Umbilical cord (tissue), 2 donors: Measurements from ENCODE around the gene UBAC1. TPM values are rescaled to one million over a fixed set of nuclear protein-coding genes. Genes with fewer than 3 reads are reported as not detected.
A peak's percentile ranks its signal among the peaks of the same experiment; 100 is the strongest.

Experiments
- DNase-seq: peaks from one replicate; pipeline ENCODE4 v3.0.0-alpha.2; 2015; ENCODE audit warnings: low spot score
- total RNA-seq: library from RNA; depleted of rRNA; stranded (reverse); fragments of >200 nt; gene quantifications from one replicate; pipeline ENCODE4 v1.2.3, GENCODE V29; 2014; ENCODE audit warnings: low replicate concordance; ENCODE audit not compliant: insufficient read depth

The UBAC1 gene
- total RNA-seq, 1 donor from 2014 or later = 29.1 TPM

- DNase-seq = no peak
Measured at GRCh38 chr9:135993765-135994500, 32.8 kb upstream of the UBAC1 start.

DNA sequence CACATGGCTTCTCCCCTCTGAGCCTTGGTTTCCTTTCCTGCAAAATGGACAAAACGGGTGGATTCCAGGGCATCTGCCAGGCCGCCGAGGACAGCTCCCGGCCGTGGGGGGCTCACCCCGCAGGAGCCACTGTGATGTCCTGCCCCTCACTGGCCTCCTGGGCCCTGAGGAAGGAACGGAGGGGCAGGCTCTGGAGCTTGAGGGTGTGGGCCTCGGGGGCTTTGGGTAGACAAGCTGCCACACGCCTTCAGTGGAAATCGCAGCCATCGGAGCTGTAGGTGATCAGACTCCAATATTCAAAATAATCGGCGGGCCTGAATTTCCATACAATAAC is 32.2 kb upstream of the UBAC1 start:
- no peak for DNase-seq

DNA sequence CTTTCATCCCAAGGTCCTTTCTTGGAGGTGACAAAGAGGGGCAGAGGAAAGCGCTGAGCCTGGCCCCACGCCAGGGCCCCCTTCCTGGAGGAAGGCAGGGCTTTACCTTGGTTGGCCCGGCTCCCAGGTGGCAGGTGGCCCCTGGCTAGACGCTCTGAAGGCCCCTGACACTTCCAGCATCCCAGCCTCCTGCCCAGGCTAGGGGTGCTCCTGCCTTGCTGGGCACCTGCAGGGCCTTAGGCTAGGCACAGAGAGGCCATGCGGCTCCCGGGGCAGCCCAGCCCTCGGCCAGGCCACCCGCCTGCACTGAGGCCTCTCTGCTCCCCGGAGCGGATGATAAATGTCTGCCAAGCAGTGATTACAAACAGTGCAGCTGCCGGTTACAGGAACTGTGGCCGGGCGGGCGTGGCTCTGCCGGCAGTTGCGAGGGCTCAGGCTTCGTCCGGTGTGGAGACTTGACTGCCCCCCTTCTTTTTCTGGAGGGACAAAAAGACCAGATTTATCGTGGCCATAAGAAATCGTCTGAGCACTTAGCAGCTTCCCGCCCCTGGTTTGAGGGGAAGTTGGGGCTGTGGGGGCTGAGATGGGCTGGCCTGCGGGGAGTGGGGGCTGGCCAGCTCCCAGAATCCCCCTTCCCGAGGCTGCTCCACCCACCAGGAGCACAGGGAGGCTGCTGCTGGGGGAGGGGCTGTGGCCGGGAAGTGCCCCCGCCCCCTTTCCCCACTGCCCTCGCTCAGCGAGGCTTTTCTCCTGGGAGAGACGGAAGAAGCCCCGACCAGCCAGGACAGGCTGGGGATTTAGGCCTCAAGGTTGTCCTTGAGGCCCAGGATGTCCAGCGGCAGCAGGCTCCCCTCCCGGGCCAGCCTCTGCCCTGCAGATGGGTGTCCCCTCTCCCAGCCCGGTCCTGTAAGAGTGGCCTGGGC is 31.6 kb upstream of the UBAC1 start:
- peak; percentile 95 for DNase-seq

- no peak for DNase-seq
Measured at GRCh38 chr9:135991771-135992170, 30.6 kb upstream of the UBAC1 start.

DNA sequence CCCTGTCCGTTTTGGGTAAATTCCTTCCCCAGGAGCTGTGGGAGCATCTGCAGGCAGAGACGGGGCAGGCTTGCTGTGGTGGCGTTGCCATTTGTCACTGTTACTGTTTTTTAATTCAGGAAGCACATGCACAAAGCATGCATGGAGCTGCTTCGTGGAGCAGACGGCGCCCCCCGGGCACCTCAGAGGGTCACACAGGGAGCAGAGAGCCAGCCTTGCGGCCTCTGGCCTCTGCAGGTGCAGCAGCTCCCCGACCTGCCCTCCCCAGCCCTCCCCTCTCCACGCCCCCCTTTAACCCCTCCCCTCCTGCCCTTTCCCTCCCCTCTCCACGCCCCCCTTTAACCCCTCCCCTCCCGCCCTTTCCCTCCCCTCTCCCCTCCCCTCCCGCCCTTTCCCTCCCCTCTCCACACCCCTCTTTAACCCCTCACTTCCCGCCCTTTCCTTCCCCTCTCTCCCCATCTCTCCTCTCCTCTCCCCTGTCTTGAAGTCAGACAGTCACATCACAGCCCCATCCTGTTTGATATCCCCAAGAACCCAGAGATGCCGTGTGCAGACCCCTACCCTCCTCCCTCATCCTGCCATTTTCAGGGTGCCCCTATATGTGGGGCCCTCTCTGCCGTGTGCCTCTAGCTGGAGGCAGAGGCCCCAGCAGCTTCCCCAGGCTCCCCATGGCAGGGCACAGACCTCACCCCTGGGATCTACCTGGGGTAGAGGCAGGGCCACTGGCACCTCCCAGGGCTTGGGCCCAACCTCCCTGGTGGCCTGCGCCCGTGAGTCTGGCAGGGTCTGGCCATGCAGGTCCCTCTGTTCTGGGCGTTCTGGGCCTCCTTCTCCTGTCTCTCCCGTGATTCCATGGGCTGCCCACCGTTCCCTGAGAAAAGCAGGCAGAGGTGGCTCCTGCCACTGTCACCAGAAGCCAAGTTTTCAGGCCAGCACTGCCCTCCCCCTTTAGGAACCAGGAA is 29.6 kb upstream of the UBAC1 start:
- no peak for DNase-seq

DNA sequence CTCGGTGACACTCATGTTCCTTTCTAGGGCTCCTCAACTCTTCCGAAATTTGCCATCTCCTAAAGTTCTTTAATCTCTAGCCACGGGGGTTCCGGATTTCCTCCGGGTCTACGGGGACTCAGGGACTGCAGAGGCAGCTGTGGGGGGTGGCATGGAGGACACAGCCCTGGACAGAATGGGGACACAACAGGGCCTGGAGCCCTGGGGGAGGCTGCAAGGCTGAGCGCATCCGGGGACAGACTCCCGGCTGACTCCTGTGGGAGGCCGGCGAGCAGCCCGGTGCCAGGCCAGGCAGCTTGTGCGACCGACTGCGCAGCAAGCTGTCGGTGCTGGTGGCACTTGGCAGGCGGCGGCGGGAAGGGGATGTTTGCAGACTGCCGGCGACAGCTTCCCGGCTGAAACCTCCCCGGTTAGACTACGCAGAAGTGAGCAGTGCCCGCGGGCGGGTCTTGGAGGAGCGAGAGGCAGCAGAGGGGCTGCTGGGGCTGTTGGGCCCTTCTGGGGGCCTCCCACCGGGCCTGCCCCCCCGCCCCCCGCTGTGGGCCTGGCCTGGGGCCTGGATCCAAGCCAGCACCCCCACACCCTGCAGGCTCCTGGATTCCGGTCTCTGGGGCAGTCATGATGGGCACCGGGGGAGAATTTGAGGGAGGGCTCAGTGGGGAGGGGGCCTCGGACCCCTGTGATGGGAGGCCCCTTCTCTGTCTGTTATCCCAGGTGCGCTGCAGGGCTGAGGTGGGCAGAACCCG is 28.7 kb upstream of the UBAC1 start:
- DNase-seq = no peak

DNA sequence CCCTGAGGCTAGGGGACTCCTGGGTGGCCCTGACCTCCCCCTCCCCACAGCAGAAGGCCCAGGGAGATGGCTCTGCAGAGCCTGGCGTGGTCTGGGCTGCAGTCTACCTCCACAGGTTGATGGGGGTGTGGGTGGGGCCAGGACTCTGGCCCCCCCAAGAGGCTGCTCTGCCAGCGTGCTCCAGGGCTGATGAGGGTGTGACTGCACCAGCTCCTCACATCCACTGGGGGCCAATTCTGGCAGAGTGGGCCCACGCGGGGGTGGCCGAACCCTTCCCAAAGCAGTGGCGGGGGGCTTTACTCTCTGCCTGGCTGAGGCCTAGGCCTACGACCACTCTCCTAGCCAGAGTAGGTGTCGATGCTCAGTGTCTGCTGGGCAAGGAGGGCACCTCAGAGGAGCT is 28.0 kb upstream of the UBAC1 start:
- no peak for DNase-seq

- no peak for DNase-seq
Measured at GRCh38 chr9:135988493-135988892, 27.3 kb upstream of the UBAC1 start.

DNA sequence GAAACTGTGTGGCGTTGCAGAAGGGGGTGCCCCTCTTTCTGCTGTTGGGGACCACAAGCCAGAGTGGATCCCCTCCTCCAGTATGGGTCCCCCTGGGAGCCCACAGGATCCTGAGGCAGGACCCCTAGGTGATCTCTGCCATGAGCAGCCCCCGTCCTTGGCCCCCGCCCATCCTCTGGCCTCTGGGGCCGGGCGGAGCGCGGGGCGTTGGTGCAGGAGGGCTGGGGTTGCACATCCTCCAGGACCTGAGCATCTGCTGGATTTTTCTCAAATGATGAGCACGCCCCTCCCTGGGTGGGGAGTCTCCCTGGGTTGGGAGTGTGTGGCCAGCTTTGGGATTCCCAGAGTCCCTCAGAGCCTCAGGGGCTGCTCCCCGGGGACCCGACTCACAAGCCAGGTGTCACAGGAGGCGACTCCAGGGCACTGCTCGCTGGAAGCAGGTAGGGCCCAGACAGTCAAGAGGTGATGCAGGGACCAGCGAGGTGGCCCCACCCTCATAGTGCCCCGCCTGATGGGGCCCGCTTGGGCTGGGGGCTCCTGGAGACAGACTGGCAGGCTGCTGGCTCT is 26.7 kb upstream of the UBAC1 start:
- DNase-seq = no peak

DNA sequence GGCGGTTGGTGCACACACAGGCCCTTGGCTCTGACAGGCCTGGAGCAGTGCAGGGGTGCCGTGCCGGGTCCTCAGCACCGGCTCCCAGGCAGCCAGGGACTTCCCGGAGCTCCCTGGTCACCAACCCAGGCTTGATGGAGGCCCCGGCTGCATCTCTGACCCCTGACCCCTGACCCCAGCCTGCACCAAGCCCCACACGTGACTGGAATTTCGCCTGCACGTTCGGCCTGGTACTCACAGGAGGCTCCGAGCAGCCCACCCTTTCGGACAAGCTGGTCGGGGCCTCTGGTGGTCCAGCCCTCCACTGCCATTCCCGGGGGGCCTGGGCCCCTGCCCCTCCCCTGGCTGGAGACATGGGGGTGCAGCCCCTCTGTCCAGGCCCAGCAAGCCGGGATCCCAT is 25.4 kb upstream of the UBAC1 start:
- DNase-seq = no peak

- no peak for DNase-seq
Measured at GRCh38 chr9:135985889-135986288, 24.7 kb upstream of the UBAC1 start.

DNA sequence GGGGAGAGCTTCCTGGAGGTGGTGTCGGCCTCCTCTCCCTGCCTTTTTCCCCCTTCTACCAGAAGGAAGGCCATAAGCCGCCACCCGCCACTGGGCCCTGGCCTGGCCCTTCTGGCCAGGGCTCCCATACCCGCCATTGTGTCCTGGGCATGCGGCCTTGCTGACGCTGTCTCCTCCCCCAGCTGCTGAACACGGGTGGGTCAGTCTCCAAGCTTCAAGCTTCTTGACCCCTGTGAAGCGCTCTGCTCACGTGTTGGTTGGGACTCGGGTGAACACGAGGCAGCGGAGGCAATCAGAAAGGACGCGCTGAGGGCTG is 24.2 kb upstream of the UBAC1 start:
- DNase-seq = no peak

- no peak for DNase-seq
Measured at GRCh38 chr9:135984072-135984710, 23.0 kb upstream of the UBAC1 start.

DNA sequence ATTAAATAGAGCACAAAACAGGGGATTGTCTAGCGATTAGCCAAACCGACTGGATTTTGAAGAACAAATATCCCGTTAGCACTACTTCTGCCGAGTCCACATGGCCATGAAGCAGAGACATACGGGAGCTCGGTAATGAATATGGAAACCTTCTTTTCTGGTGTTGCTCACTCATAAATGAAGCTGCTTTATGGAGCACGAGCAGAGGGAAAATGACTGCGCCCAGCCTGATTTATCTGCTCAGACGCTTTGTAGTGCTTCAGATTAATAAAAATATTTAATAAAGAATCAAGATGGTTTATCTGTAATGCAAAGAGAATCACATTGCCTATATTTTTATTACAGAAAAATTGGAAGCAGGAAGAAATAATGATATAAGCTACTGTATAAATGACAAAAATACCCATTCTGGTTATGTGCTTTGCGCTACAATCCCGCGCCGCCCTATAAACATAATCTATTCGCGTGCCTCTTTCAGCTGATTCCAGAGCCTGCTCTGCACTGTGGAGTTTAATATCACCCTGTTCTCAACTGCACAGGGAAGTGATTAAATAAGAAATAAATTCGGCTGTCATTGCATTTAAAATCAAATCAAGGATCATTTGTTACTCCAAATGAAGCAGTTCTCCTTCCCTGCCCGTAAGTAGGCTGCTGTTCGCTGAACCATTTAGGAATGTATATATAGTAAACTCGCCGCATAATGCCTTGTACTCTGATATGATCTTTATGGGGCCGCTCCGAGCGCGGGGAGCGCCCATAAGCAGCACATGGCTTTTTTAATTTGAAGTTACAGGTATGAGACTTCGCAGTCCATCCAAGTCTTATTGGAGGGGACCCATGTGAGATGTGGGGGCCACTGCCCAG is 22.3 kb upstream of the UBAC1 start:
- DNase-seq = no peak

DNA sequence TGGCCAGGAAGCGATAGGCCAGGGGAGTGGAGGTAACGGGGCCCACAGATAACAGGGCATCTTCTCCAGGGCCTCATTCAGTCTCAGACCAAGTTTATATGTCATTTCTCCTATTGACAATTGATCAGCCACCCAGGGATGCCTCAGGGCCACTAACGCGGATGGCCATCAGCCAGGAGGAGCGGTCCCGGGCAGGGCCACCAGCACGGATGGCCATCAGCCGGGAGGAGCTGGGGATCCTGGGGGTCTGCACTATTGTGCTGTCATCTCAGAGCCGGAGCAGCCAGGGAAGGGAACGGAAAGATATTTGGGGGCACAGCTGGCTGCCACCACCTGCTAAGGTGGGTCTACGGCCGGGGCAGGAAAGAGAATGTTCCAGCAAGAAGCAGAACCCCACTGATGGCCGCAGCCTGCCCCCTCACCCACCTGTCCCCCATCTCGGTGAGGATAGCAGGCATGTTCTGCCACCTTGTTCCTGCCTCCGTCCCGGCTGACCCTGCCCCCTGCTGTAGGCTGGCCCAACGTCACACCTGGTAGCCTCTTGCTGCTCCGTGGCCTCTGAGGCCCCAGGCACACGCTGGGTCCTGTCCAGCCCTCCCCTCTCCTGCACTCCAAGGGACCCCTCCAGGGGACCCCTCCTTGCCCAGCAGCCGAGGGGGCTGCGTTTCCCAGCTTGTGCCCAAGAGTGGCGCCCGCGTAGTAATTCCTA is 21.5 kb upstream of the UBAC1 start:
- no peak for DNase-seq

GRCh38 chr9:135980926-135981630 is 19.9 kb upstream of the UBAC1 start:
- no peak for DNase-seq

- no peak for DNase-seq
Measured at GRCh38 chr9:135979547-135980166, 18.5 kb upstream of the UBAC1 start.
